ENCODE data around the gene ZNF700. TPM values are rescaled to one million over a fixed set of nuclear protein-coding genes. Genes with fewer than 3 reads are reported as not detected.
"Not testable (repeated sequence)": the region's sequence is repeated elsewhere in the genome, so short reads cannot be mapped to it uniquely, and the experiment has no call there.

Gene ZNF700
- 22.7 TPM for polyA plus RNA-seq
- long read RNA-seq, donor 1: 0 reads
- long read RNA-seq, donor 2, partial matches to known transcripts: 8 of 10 reads
- long read RNA-seq, donor 2, other reads (novel, unspliced or antisense): 0 of 10 reads
- long read RNA-seq, donor 3: 0 reads
- long read RNA-seq, donor 4, partial matches to known transcripts: 0 of 1 reads
- long read RNA-seq, donor 4, other reads (novel, unspliced or antisense): 0 of 1 reads
- long read RNA-seq, donor 5, partial matches to known transcripts: 0 of 2 reads
- long read RNA-seq, donor 5, other reads (novel, unspliced or antisense): 0 of 2 reads
- long read RNA-seq, donor 6, partial matches to known transcripts: 0 of 2 reads
- long read RNA-seq, donor 6, other reads (novel, unspliced or antisense): 0 of 2 reads
- long read RNA-seq, donor 7, partial matches to known transcripts: 0 of 1 reads
- long read RNA-seq, donor 7, other reads (novel, unspliced or antisense): 0 of 1 reads
- long read RNA-seq, donor 8, partial matches to known transcripts: 0 of 4 reads
- long read RNA-seq, donor 8, other reads (novel, unspliced or antisense): 0 of 4 reads
- long read RNA-seq, donor 9, partial matches to known transcripts: 0 of 7 reads
- long read RNA-seq, donor 9, other reads (novel, unspliced or antisense): 0 of 7 reads
- long read RNA-seq, donor 10, partial matches to known transcripts: 0 of 2 reads
- long read RNA-seq, donor 10, other reads (novel, unspliced or antisense): 0 of 2 reads
- long read RNA-seq, donor 11, partial matches to known transcripts: 0 of 3 reads
- long read RNA-seq, donor 11, other reads (novel, unspliced or antisense): 0 of 3 reads

- peak; percentile 93 to 96 for DNase-seq
- Histone ChIP-seq H3K27me3 (ENCODE audit: control insufficient read depth, insufficient read depth, low read length) (no peaks in the 10 kb centered on the region), H3K4me1 (ENCODE audit: control insufficient read depth, insufficient read depth, low read length) (peaks cover 18% of the 10 kb centered on the region), H3K36me3 (ENCODE audit: control insufficient read depth, insufficient read depth, low read length) (peaks cover 6% of the 10 kb centered on the region), H3K9me3 (ENCODE audit: control insufficient read depth, low read depth, low read length) (peaks cover 15% of the 10 kb centered on the region), H3K4me3 (ENCODE audit: low read length) (peak within 1 kb of the TSS; percentile 84), H3K27ac (ENCODE audit: low read length) (peak within 1 kb of the TSS; percentile 97)
- 0% methylated on average over 2 of the region's 53 CpGs for WGBS (ENCODE audit: insufficient coverage, low lambda C conversion rate)
These were observed at the start of gene ZNF700 for GRCh38 chr19:11924886-11925650. Gene ZNF700 (plus strand): TSS chr19:11925107. CDS start chr19:11925211, 104 bp downstream.

- H3K4me3 ChIP-seq (ENCODE audit: low read length); H3K36me3 ChIP-seq (ENCODE audit: control insufficient read depth, insufficient read depth, low read length); DNase-seq; H3K4me1 ChIP-seq (ENCODE audit: control insufficient read depth, insufficient read depth, low read length); H3K27ac ChIP-seq (ENCODE audit: low read length); H3K27me3 ChIP-seq (ENCODE audit: control insufficient read depth, insufficient read depth, low read length); H3K9me3 ChIP-seq (ENCODE audit: control insufficient read depth, low read depth, low read length): not testable (repeated sequence)
- WGBS (ENCODE audit: insufficient coverage, low lambda C conversion rate): no CpG with 5 or more reads among the region's 16 CpGs
These were observed 45.1 kb upstream of the ZNF700 start for GRCh38 chr19:11879687-11880266.

GRCh38 chr19:11880598-11880997, 44.3 kb upstream of the ZNF700 start:
- Histone ChIP-seq H3K27ac (ENCODE audit: low read length) (no peak overlapping the region), H3K27me3 (ENCODE audit: control insufficient read depth, insufficient read depth, low read length) (no peaks in the 10 kb centered on the region), H3K4me3 (ENCODE audit: low read length) (no peak overlapping the region), H3K4me1 (ENCODE audit: control insufficient read depth, insufficient read depth, low read length) (no peaks in the 10 kb centered on the region), H3K9me3 (ENCODE audit: control insufficient read depth, low read depth, low read length) (peaks cover 3% of the 10 kb centered on the region), H3K36me3 (ENCODE audit: control insufficient read depth, insufficient read depth, low read length) (no peaks in the 10 kb centered on the region)
- WGBS (ENCODE audit: insufficient coverage, low lambda C conversion rate): 83% methylated on average over 1 of the region's 12 CpGs
- no peak for DNase-seq

GRCh38 chr19:11881151-11881800, 43.6 kb upstream of the ZNF700 start:
- Histone ChIP-seq H3K36me3 (ENCODE audit: control insufficient read depth, insufficient read depth, low read length) (no peaks in the 10 kb centered on the region), H3K4me1 (ENCODE audit: control insufficient read depth, insufficient read depth, low read length) (no peaks in the 10 kb centered on the region), H3K27me3 (ENCODE audit: control insufficient read depth, insufficient read depth, low read length) (no peaks in the 10 kb centered on the region), H3K9me3 (ENCODE audit: control insufficient read depth, low read depth, low read length) (peaks cover 6% of the 10 kb centered on the region), H3K27ac (ENCODE audit: low read length) (no peak overlapping the region), H3K4me3 (ENCODE audit: low read length) (no peak overlapping the region)
- peak; percentile 33 to 57 for DNase-seq
- WGBS (ENCODE audit: insufficient coverage, low lambda C conversion rate): no CpG with 5 or more reads among the region's 10 CpGs

GRCh38 chr19:11882606-11883005, 42.3 kb upstream of the ZNF700 start:
- Histone ChIP-seq H3K4me1 (ENCODE audit: control insufficient read depth, insufficient read depth, low read length) (peaks cover 3% of the 10 kb centered on the region), H3K9me3 (ENCODE audit: control insufficient read depth, low read depth, low read length) (peaks cover 7% of the 10 kb centered on the region), H3K27ac (ENCODE audit: low read length) (no peak overlapping the region), H3K36me3 (ENCODE audit: control insufficient read depth, insufficient read depth, low read length) (no peaks in the 10 kb centered on the region), H3K27me3 (ENCODE audit: control insufficient read depth, insufficient read depth, low read length) (no peaks in the 10 kb centered on the region), H3K4me3 (ENCODE audit: low read length) (no peak overlapping the region)
- 83% methylated on average over 2 of the region's 2 CpGs for WGBS (ENCODE audit: insufficient coverage, low lambda C conversion rate)
- DNase-seq: no peak

- Histone ChIP-seq H3K9me3 (ENCODE audit: control insufficient read depth, low read depth, low read length) (peaks cover 12% of the 10 kb centered on the region), H3K27ac (ENCODE audit: low read length) (peak overlapping the region; percentile 93), H3K27me3 (ENCODE audit: control insufficient read depth, insufficient read depth, low read length) (no peaks in the 10 kb centered on the region), H3K4me1 (ENCODE audit: control insufficient read depth, insufficient read depth, low read length) (peaks cover 13% of the 10 kb centered on the region), H3K36me3 (ENCODE audit: control insufficient read depth, insufficient read depth, low read length) (peaks cover 3% of the 10 kb centered on the region), H3K4me3 (ENCODE audit: low read length) (peak overlapping the region; percentile 71)
- no peak for DNase-seq
- no CpG with 5 or more reads among the region's 7 CpGs for WGBS (ENCODE audit: insufficient coverage, low lambda C conversion rate)
These were observed 37.7 kb upstream of the ZNF700 start for GRCh38 chr19:11887234-11887610.

- no peaks in the 10 kb centered on the region for H3K27me3 ChIP-seq (ENCODE audit: control insufficient read depth, insufficient read depth, low read length)
- peak within 1 kb of the TSS; percentile 71 for H3K4me3 ChIP-seq (ENCODE audit: low read length)
- H3K4me1 ChIP-seq (ENCODE audit: control insufficient read depth, insufficient read depth, low read length): peaks cover 13% of the 10 kb centered on the region
- peaks cover 7% of the 10 kb centered on the region for H3K36me3 ChIP-seq (ENCODE audit: control insufficient read depth, insufficient read depth, low read length)
- DNase-seq: peak; percentile 81 to 93
- WGBS (ENCODE audit: insufficient coverage, low lambda C conversion rate): no CpG with 5 or more reads among the region's 56 CpGs
- H3K9me3 ChIP-seq (ENCODE audit: control insufficient read depth, low read depth, low read length): peaks cover 16% of the 10 kb centered on the region
- peak within 1 kb of the TSS; percentile 93 for H3K27ac ChIP-seq (ENCODE audit: low read length)
These were observed 37.0 kb upstream of the ZNF700 start, which contains the start of gene ZNF69 for GRCh38 chr19:11887611-11888531. Gene ZNF69 (plus strand): TSS chr19:11887782. CDS start chr19:11887924, 142 bp downstream.

GRCh38 chr19:11889901-11890300, 35.0 kb upstream of the ZNF700 start:
- H3K36me3 ChIP-seq (ENCODE audit: control insufficient read depth, insufficient read depth, low read length): peaks cover 23% of the 10 kb centered on the region
- not testable (repeated sequence) for H3K27me3 ChIP-seq (ENCODE audit: control insufficient read depth, insufficient read depth, low read length); H3K4me3 ChIP-seq (ENCODE audit: low read length)
- peaks cover 13% of the 10 kb centered on the region for H3K4me1 ChIP-seq (ENCODE audit: control insufficient read depth, insufficient read depth, low read length)
- H3K9me3 ChIP-seq (ENCODE audit: control insufficient read depth, low read depth, low read length): peaks cover 25% of the 10 kb centered on the region
- peak in 1 of 2 donors; percentile 37 for DNase-seq
- no CpG with 5 or more reads among the region's 6 CpGs for WGBS (ENCODE audit: insufficient coverage, low lambda C conversion rate)
- peak overlapping the region; percentile 93 for H3K27ac ChIP-seq (ENCODE audit: low read length)

GRCh38 chr19:11890634-11891033, 34.3 kb upstream of the ZNF700 start:
- Histone ChIP-seq H3K4me3 (ENCODE audit: low read length) (no peak overlapping the region), H3K4me1 (ENCODE audit: control insufficient read depth, insufficient read depth, low read length) (peaks cover 13% of the 10 kb centered on the region), H3K9me3 (ENCODE audit: control insufficient read depth, low read depth, low read length) (peaks cover 28% of the 10 kb centered on the region), H3K27me3 (ENCODE audit: control insufficient read depth, insufficient read depth, low read length) (no peaks in the 10 kb centered on the region), H3K27ac (ENCODE audit: low read length) (no peak overlapping the region), H3K36me3 (ENCODE audit: control insufficient read depth, insufficient read depth, low read length) (peaks cover 23% of the 10 kb centered on the region)
- no peak for DNase-seq
- no CpG with 5 or more reads among the region's 5 CpGs for WGBS (ENCODE audit: insufficient coverage, low lambda C conversion rate)
